8988T (cell line): Measurements from ENCODE around the gene DTHD1.

Source experiments
- DNase-seq: peaks from one replicate; pipeline ENCODE4 v3.0.0; 2011

DTHD1 gene

GRCh38 chr4:36320117-36320896 is 38.9 kb downstream of the DTHD1 start:
- no peak for DNase-seq

GRCh38 chr4:36321176-36321575 is 39.8 kb downstream of the DTHD1 start:
- no peak for DNase-seq

GRCh38 chr4:36322921-36323354 is 41.5 kb downstream of the DTHD1 start:
- DNase-seq = no peak

- no peak for DNase-seq
Measured at GRCh38 chr4:36323816-36324419, 42.5 kb downstream of the DTHD1 start.

GRCh38 chr4:36324808-36325207 is 43.4 kb downstream of the DTHD1 start:
- no peak for DNase-seq

GRCh38 chr4:36325499-36325898 is 44.1 kb downstream of the DTHD1 start:
- DNase-seq = no peak

- DNase-seq = no peak
Measured at GRCh38 chr4:36325926-36326325, 44.5 kb downstream of the DTHD1 start.

GRCh38 chr4:36326476-36327029 is 45.1 kb downstream of the DTHD1 start:
- DNase-seq = no peak

- no peak for DNase-seq
Measured at GRCh38 chr4:36327400-36327799, 46.0 kb downstream of the DTHD1 start.

- no peak for DNase-seq
Measured at GRCh38 chr4:36328130-36328529, 46.7 kb downstream of the DTHD1 start.

GRCh38 chr4:36329228-36329627 is 47.8 kb downstream of the DTHD1 start:
- no peak for DNase-seq

GRCh38 chr4:36330796-36331195 is 49.4 kb downstream of the DTHD1 start:
- DNase-seq = no peak

- DNase-seq = no peak
Measured at GRCh38 chr4:36332023-36332781, 50.8 kb downstream of the DTHD1 start.

- no peak for DNase-seq
Measured at GRCh38 chr4:36332782-36333131, 51.3 kb downstream of the DTHD1 start.

- DNase-seq = no peak
Measured at GRCh38 chr4:36333303-36333877, 52.0 kb downstream of the DTHD1 start.

- DNase-seq = no peak
Measured at GRCh38 chr4:36337665-36338185, 56.3 kb downstream of the DTHD1 start.

GRCh38 chr4:36338973-36339372 is 57.6 kb downstream of the DTHD1 start:
- no peak for DNase-seq

GRCh38 chr4:36341936-36342335 is 60.5 kb downstream of the DTHD1 start:
- no peak for DNase-seq

GRCh38 chr4:36343501-36344175 is 62.2 kb downstream of the DTHD1 start:
- DNase-seq = no peak

GRCh38 chr4:36348403-36348938 is 67.1 kb downstream of the DTHD1 start:
- DNase-seq = no peak

- DNase-seq = no peak
Measured at GRCh38 chr4:36349938-36350549, 68.6 kb downstream of the DTHD1 start.
